Testis (tissue), 2 donors: ENCODE measurements around the gene ZNF530.

Experiments
- CTCF ChIP-seq, 3 experiments: fragments of 450-650 bp in 2 of 3; fragments of 200-600 bp in 1 of 3; sonication (generic) in 1 of 3; IDR thresholded peaks; one replicate each; pipeline ENCODE4 v1.5.1; 2016 to 2019; ENCODE audit warnings: antibody characterized with exemption in 3 of 3, mild to moderate bottlenecking in 2 of 3, moderate library complexity in 1 of 3
- POLR2A ChIP-seq: fragments of 450-650 bp; IDR thresholded peaks from one replicate; pipeline ENCODE4 v1.6.1; 2017; ENCODE audit warnings: antibody characterized with exemption, mild to moderate bottlenecking, moderate library complexity

- TF ChIP-seq POLR2A (no peak), CTCF (IDR thresholded peaks at IDR 0.05) (no peak)
Observed at GRCh38 chr19:57620673-57621348, 21.1 kb downstream of the ZNF530 start.
